ENCODE results near the gene S1PR3. TPM values are rescaled to one million over a fixed set of nuclear protein-coding genes. Genes with fewer than 3 reads are reported as not detected.

The S1PR3 gene
- total and polyA plus RNA-seq, 9 of the 15 experiments (the other 6 are each of a cell fraction or from before 2014, with no cell fraction given) = 0.03 to 2.0 (median 0.29) TPM

GRCh38 chr9:88976890-88977257 is 14.4 kb upstream of the S1PR3 start:
- CTCF ChIA-PET (ENCODE audit: low intra/inter-chr PET ratio) = no interaction called here
- FAIRE-seq (no peak), DNase-seq (ENCODE audit: extremely low read depth in 1 of 4, low spot score in 3 of 4) (no peak), ATAC-seq (no peak)
- Histone ChIP-seq H4K20me1 (replicated peaks; ENCODE audit: control insufficient read depth, insufficient read depth, low read length) (no peaks in the 10 kb centered on the region), H3K27me3 (ENCODE audit: control insufficient read depth in 2 of 2, insufficient read depth in 2 of 2, low read length in 2 of 2) (peaks cover 0 to 4% of the 10 kb centered on the region in 2 experiments; a peak in 1 of 5 replicates), H3K4me3 (no peak overlapping the region), H3K9ac (ENCODE audit: insufficient read depth in 1 of 2, low read depth in 2 of 2, low read length in 2 of 2) (no peak overlapping the region), H3K4me2 (ENCODE audit: insufficient read depth, low read length) (no peak overlapping the region), H3K4me1 (replicated peaks in 1 of 2; ENCODE audit: control insufficient read depth in 2 of 2, insufficient read depth in 2 of 2, low read length in 2 of 2) (no peaks in the 10 kb centered on the region), H3K9me1 (ENCODE audit: control insufficient read depth, insufficient read depth, low read length) (no peaks in the 10 kb centered on the region), H3K36me3 (ENCODE audit: control insufficient read depth, insufficient read depth, low read length) (no peaks in the 10 kb centered on the region), H3K27ac (ENCODE audit: extremely low read depth, low read depth, low read length) (no peak overlapping the region), H2AFZ (ENCODE audit: low read depth, low read length) (no peak overlapping the region), H3K79me2 (ENCODE audit: control insufficient read depth, insufficient read depth, low read length) (no peaks in the 10 kb centered on the region), H3K9me3 (replicated peaks; ENCODE audit: control insufficient read depth, insufficient read depth, low read depth, low read length) (no peaks in the 10 kb centered on the region)
- intact Hi-C loops (cut with micrococcal nuclease) = no loop called here
- POLR2A ChIA-PET = no interaction called here
- BruUV-seq (replicated peaks) = no TSS peak
- TF ChIP-seq MTA1 (IDR thresholded peaks at IDR 0.05; ENCODE audit: borderline replicate concordance) (no peak), ZNF589 (CRISPR knock-in tag; IDR thresholded peaks at IDR 0.05; ENCODE audit: low read depth) (no peak), ZKSCAN3 (CRISPR knock-in tag; IDR thresholded peaks at IDR 0.05) (no peak)
- TF ChIP-seq, protein P1, sequence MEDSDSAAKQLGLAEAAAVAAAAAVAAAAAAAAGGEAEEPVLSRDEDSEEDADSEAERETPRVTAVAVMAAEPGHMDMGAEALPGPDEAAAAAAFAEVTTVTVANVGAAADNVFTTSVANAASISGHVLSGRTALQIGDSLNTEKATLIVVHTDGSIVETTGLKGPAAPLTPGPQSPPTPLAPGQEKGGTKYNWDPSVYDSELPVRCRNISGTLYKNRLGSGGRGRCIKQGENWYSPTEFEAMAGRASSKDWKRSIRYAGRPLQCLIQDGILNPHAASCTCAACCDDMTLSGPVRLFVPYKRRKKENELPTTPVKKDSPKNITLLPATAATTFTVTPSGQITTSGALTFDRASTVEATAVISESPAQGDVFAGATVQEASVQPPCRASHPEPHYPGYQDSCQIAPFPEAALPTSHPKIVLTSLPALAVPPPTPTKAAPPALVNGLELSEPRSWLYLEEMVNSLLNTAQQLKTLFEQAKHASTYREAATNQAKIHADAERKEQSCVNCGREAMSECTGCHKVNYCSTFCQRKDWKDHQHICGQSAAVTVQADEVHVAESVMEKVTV (CRISPR knock-in tag; IDR thresholded peaks at IDR 0.05) = no peak
- in situ Hi-C loops (cut with MboI) = no loop called here
- WGBS (ENCODE audit: insufficient coverage, low coverage, missing lambda C conversion rate) = 32% methylated on average over 4 of the region's 5 CpGs

DNA sequence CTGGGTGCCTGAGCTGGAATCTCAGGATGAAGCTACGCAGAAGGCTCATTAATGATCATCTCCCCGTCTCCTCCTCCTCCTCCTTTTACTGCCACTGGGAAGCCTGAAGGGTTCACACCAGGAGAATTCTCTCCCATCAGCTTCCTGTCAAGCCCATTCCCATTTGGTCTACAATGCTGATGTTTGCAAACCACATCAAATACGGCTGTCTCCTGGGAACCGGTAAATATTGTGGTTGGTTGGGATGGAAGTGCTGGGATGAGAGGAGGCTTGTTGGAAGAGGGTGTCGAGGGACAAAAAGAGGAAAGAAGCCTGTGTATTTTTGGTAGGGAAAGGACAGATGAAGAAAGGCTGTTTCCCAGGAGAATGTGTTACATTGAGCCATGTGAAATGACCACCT is 13.2 kb upstream of the S1PR3 start:
- DNase-seq (ENCODE audit: extremely low read depth in 1 of 4, low spot score in 3 of 4) = no peak
- ChIA-PET POLR2A (no interaction called here), CTCF (ENCODE audit: low intra/inter-chr PET ratio) (no interaction called here)
- WGBS (ENCODE audit: insufficient coverage, low coverage, missing lambda C conversion rate) = 3% methylated on average over 4 of the region's 5 CpGs
- intact Hi-C loops (cut with micrococcal nuclease) (no loop called here), in situ Hi-C loops (cut with MboI) (no loop called here)
- H3K36me3 ChIP-seq (ENCODE audit: control insufficient read depth, insufficient read depth, low read length) = no peaks in the 10 kb centered on the region
- no peaks in the 10 kb centered on the region for H3K9me1 ChIP-seq (ENCODE audit: control insufficient read depth, insufficient read depth, low read length)
- no peak overlapping the region for H3K9ac ChIP-seq (ENCODE audit: insufficient read depth in 1 of 2, low read depth in 2 of 2, low read length in 2 of 2)
- BruUV-seq (replicated peaks) = no TSS peak
- no peaks in the 10 kb centered on the region for H4K20me1 ChIP-seq (replicated peaks; ENCODE audit: control insufficient read depth, insufficient read depth, low read length)
- H3K4me1 ChIP-seq (replicated peaks in 1 of 2; ENCODE audit: control insufficient read depth in 2 of 2, insufficient read depth in 2 of 2, low read length in 2 of 2) = no peaks in the 10 kb centered on the region
- H2AFZ ChIP-seq (ENCODE audit: low read depth, low read length) = no peak overlapping the region
- H3K79me2 ChIP-seq (ENCODE audit: control insufficient read depth, insufficient read depth, low read length) = no peaks in the 10 kb centered on the region
- H3K27me3 ChIP-seq (ENCODE audit: control insufficient read depth in 2 of 2, insufficient read depth in 2 of 2, low read length in 2 of 2) = peaks cover 0 to 4% of the 10 kb centered on the region in 2 experiments; a peak in 1 of 5 replicates
- ATAC-seq = no peak
- no peak for FAIRE-seq
- no peak overlapping the region for H3K4me3 ChIP-seq
- no peaks in the 10 kb centered on the region for H3K9me3 ChIP-seq (replicated peaks; ENCODE audit: control insufficient read depth, insufficient read depth, low read depth, low read length)
- no peak overlapping the region for H3K4me2 ChIP-seq (ENCODE audit: insufficient read depth, low read length)
- no peak overlapping the region for H3K27ac ChIP-seq (ENCODE audit: extremely low read depth, low read depth, low read length)
- TF ChIP-seq C11orf30 (IDR thresholded peaks at IDR 0.05; ENCODE audit: low read depth) (no peak), TBP (optimal IDR thresholded peaks at IDR 0.05; ENCODE audit: low read depth, low read length) (no peak), CBX5 (IDR thresholded peaks at IDR 0.05; ENCODE audit: borderline replicate concordance, low read depth) (no peak), FOXM1 (IDR thresholded peaks at IDR 0.05; ENCODE audit: low read depth) (no peak), FOXM1 (CRISPR knock-in tag; IDR thresholded peaks at IDR 0.05; ENCODE audit: low read depth) (no peak), EP400 (IDR thresholded peaks at IDR 0.05) (no peak), RBM15 (IDR thresholded peaks at IDR 0.05; ENCODE audit: insufficient read depth, low read length) (no peak), ZNF395 (CRISPR knock-in tag; IDR thresholded peaks at IDR 0.05) (no peak)
- TF ChIP-seq, protein P2, sequence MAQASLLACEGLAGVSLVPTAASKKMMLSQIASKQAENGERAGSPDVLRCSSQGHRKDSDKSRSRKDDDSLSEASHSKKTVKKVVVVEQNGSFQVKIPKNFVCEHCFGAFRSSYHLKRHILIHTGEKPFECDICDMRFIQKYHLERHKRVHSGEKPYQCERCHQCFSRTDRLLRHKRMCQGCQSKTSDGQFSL (CRISPR knock-in tag; IDR thresholded peaks at IDR 0.05) = no peak
- TF ChIP-seq, protein P2 (tag; IDR thresholded peaks at IDR 0.05) = no peak
